ENCODE results near the gene LRMDA. TPM values are rescaled to one million over a fixed set of nuclear protein-coding genes. Genes with fewer than 3 reads are reported as not detected.

LRMDA gene
- total and polyA plus RNA-seq, 2 donors (not counting 3 experiments of a cell fraction or from before 2014, with no cell fraction given), result 9.7 to 18.0 TPM

DNA sequence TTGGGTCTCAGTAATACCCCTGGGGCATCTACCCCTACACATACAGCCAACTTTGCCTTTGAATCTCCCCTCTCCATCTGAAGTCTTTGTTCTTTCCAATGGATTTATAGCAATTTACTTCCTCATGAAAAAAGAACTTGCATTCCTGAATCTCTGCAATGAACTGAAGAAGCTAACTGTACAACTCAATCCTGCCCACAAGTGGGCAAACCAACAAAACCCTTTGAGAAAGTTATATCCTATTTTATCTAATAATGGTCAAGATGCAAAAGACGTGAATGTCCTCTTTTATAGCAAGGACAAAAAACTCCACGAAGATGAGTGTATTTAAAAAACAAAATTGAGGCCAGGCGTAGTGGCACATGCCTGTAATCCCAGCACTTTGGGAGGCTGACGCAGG is 991.3 kb downstream of the LRMDA start:
- no peaks in the 10 kb centered on the region for H4K20me1 ChIP-seq (replicated peaks; ENCODE audit: control insufficient read depth, extremely low read depth, insufficient read depth, low read length)
- H3K27ac ChIP-seq (ENCODE audit: insufficient read depth, low read depth, low read length), result no peak overlapping the region
- TF ChIP-seq FOS (IDR thresholded peaks at IDR 0.05; ENCODE audit: borderline replicate concordance, insufficient read depth, low read length) (no peak), GATA2 (IDR thresholded peaks at IDR 0.05; ENCODE audit: insufficient read depth, insufficient read length, low read depth, low read length) (no peak), JUN (IDR thresholded peaks at IDR 0.05; ENCODE audit: borderline replicate concordance, insufficient read depth, insufficient read length, low read depth) (no peak), POLR2A (IDR thresholded peaks at IDR 0.05; ENCODE audit: low read depth, low read length) (no peak), POLR2AphosphoS5 (IDR thresholded peaks at IDR 0.05; ENCODE audit: insufficient read depth, low read depth, low read length) (no peak), MYC (IDR thresholded peaks at IDR 0.05; ENCODE audit: low read depth, low read length) (no peak), EZH2 (IDR thresholded peaks at IDR 0.05; ENCODE audit: borderline replicate concordance, low read depth, low read length, severe bottlenecking) (no peak)
- TF ChIP-seq, protein P1, sequence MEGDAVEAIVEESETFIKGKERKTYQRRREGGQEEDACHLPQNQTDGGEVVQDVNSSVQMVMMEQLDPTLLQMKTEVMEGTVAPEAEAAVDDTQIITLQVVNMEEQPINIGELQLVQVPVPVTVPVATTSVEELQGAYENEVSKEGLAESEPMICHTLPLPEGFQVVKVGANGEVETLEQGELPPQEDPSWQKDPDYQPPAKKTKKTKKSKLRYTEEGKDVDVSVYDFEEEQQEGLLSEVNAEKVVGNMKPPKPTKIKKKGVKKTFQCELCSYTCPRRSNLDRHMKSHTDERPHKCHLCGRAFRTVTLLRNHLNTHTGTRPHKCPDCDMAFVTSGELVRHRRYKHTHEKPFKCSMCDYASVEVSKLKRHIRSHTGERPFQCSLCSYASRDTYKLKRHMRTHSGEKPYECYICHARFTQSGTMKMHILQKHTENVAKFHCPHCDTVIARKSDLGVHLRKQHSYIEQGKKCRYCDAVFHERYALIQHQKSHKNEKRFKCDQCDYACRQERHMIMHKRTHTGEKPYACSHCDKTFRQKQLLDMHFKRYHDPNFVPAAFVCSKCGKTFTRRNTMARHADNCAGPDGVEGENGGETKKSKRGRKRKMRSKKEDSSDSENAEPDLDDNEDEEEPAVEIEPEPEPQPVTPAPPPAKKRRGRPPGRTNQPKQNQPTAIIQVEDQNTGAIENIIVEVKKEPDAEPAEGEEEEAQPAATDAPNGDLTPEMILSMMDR (IDR thresholded peaks at IDR 0.05; ENCODE audit: extremely low read depth in 1 of 2, insufficient read depth in 1 of 2, low read depth in 1 of 2, low read length in 2 of 2), result no peak
- TF ChIP-seq, protein P2, sequence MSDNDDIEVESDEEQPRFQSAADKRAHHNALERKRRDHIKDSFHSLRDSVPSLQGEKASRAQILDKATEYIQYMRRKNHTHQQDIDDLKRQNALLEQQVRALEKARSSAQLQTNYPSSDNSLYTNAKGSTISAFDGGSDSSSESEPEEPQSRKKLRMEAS (IDR thresholded peaks at IDR 0.05; ENCODE audit: insufficient read depth, insufficient read length), result no peak
- H3K27me3 ChIP-seq (ENCODE audit: control insufficient read depth in 2 of 2, insufficient read depth in 2 of 2, low read length in 2 of 2), result no peaks in the 10 kb centered on the region
- H3K9me3 ChIP-seq (replicated peaks; ENCODE audit: control insufficient read depth, insufficient read depth, low read length), result no peaks in the 10 kb centered on the region
- DNase-seq (ENCODE audit: low read depth, low spot score) (no peak), FAIRE-seq (no peak)
- intact Hi-C loops (cut with micrococcal nuclease) (loop anchor here (10.0 kb wide), 1 partner anchor 108 kb away; no protein-coding TSS in a partner anchor), dilution Hi-C loops (cut with MboI; ENCODE audit: extremely low pct_ligation_motif_present, low sequenced_read_pairs) (no loop called here)
- no TSS peak for BruUV-seq (replicated peaks)
- no peaks in the 10 kb centered on the region for H3K79me2 ChIP-seq (ENCODE audit: control insufficient read depth, insufficient read depth, low read length)
- no peak overlapping the region for H3K4me3 ChIP-seq (replicated peaks in 1 of 3; ENCODE audit: insufficient read depth in 1 of 3, low read depth in 1 of 3, low read length in 3 of 3)
- ChIA-PET POLR2A (no interaction called here), CTCF (no interaction called here)
- no peaks in the 10 kb centered on the region for H3K36me3 ChIP-seq (ENCODE audit: control insufficient read depth in 2 of 2, extremely low read depth in 1 of 2, insufficient read depth in 2 of 2, low read length in 2 of 2)
- no peaks in the 10 kb centered on the region for H3K4me1 ChIP-seq (ENCODE audit: control insufficient read depth, extremely low read depth, insufficient read depth, low read length)
- no peak overlapping the region for H3K4me2 ChIP-seq (ENCODE audit: insufficient read depth, low read length)
- no peaks in the 10 kb centered on the region for H3K9me1 ChIP-seq (replicated peaks; ENCODE audit: control insufficient read depth, extremely low read depth, insufficient read depth, low read length)
- H2AFZ ChIP-seq (ENCODE audit: low read depth, low read length), result no peak overlapping the region
- no peak overlapping the region for H3K9ac ChIP-seq (replicated peaks; ENCODE audit: extremely low read depth, insufficient read depth, low read length)
